Cortex of kidney (tissue), 1 donor: ENCODE results near the gene LRRFIP1.
"Not testable (repeated sequence)": the region's sequence is repeated elsewhere in the genome, so short reads cannot be mapped to it uniquely, and the experiment has no call there.

Experiments used
- DNase-seq: peaks from one replicate; lab custom pipeline; 2025; lab: John Stamatoyannopoulos, UW

The LRRFIP1 gene

DNA sequence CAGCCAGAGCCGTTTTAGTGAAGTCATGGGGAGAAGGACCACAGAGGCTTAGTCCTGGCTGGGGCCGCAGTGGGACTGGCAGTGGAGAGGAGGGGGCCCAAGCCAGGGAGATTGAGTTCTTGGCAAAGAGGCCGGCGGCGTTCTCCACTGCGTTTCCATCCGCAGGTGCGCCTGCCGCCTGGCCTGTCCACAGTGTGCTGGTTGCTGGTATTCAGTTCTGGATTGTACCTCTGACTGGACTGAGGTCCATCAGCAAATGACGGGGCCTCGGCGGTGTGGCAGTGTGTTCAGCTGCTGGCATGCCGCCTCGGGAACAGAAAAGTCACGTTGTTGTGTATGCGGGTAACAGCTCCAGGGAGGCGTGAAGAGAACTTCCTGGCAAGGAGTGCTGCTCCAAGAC, 36.8 kb downstream of the LRRFIP1 start:
- DNase-seq, result no peak

DNA sequence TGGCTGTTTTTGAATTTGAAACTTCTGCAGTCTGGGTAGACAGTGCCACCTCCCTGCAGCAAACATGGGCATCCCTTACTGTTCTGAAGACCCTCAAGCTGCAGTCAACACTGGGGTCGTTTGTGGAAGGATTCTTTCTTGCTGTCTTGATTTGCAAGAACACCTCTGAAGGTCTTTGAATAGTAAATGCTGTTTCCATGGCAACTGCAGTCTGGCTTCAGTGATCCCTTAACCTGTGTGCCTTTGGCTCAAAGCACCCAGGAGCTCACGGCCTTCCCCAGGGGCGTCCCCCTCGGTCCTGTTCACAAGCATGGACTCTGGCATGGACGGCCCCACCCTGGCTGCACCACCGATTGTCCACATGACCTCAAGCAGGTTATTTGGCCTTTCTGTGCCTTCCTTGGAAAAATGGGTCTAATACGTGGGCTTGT, 38.3 kb downstream of the LRRFIP1 start:
- DNase-seq, result no peak

DNA sequence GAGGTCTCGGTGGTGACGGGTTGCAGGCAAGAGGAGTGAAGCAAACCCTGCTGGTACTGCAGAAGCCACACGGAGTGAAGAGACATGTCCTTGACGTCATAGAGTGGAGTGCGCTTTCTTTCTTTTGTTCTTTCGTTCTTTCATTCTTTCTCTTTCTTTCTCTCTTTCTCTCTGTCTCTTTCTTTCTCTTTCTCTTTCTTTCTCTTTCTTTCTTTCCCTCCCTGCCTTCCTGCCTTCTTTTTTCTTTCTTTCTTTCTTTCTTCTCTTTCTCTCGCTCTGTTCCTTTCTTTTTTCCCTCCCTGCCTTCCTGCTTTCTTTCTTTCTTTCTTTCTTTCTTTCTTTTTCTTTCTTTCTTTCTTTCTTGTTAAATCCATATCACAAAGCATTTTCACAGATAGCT, 39.2 kb downstream of the LRRFIP1 start:
- DNase-seq, result no peak

DNA sequence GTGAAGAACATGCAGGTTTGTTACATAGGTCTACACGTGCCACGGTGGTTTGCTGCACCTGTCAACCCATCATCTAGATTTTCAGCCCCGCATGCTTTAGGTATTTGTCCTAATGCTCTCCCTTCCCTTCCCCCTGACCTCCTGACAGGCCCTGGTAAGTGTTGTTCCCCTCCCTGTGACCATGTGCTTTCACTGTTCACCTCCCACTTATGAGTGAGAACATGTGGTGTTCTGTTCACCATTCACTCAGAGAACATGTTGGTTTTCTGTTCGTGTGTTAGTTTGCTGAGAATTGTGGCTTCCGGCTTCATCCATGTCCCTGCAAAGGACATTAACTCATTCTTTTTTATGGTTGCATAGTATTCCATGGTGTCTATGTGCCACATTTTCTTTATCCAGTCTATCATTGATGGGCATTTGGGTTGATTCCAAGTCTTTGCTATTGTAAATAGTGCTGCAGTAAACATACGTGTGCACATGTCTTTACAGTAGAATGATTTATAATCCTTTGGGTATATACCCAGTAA, 39.7 kb downstream of the LRRFIP1 start:
- not testable (repeated sequence) for DNase-seq

DNA sequence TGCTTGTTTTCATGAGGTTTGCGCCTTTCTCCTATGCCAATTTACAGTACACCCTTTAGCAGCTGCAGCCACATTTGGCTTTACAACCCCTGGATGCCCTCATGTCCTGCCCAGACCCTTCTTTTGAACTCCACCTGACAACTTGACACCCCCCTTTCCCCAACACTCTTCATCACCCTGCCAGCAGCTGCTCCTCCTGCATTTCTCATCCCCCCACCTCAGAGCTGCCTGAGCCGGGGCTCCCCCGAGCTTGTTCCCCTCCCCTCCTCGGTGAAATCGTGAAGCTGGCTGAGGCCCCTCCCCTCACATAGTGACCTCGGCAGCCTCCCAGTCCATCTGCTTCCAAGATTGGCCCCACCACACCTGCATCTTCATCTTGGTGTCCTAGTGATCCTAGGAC, 40.5 kb downstream of the LRRFIP1 start:
- no peak for DNase-seq

DNA sequence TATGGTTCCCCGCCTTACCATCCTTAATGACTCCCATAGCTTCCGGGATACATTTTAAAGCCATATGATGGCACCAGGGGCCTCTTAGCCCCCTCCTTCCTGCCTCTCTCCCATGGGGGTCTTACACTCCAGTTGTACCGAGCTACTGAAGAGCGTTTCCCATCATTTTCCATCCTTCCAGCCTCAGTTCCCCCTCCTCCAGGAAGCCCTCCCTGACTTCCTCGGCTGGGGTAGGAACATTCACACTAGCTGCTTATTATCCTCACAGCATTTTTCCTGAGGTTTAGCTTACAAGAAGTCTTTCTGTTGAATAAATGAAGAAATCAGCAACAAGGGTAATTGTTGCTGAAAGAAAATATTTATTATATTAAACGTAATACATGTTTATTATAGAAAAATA, 41.1 kb downstream of the LRRFIP1 start:
- no peak for DNase-seq

DNA sequence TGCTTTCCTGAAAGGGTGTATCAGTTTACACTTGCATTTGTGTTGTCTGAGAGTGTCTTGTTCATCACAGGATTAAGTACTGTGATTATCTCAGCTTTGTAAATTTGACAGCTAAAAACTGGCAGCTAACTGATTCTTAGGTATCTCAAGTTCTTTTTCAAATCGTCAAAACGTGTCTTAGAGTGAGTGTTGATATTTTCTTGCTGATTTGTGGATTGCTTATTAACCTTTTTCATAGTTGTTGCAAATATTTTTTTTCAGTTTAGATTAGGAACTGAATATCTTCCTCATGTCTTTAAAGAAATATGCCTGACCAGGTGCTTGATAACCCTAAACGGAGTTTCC, 41.9 kb downstream of the LRRFIP1 start:
- DNase-seq, result no peak

DNA sequence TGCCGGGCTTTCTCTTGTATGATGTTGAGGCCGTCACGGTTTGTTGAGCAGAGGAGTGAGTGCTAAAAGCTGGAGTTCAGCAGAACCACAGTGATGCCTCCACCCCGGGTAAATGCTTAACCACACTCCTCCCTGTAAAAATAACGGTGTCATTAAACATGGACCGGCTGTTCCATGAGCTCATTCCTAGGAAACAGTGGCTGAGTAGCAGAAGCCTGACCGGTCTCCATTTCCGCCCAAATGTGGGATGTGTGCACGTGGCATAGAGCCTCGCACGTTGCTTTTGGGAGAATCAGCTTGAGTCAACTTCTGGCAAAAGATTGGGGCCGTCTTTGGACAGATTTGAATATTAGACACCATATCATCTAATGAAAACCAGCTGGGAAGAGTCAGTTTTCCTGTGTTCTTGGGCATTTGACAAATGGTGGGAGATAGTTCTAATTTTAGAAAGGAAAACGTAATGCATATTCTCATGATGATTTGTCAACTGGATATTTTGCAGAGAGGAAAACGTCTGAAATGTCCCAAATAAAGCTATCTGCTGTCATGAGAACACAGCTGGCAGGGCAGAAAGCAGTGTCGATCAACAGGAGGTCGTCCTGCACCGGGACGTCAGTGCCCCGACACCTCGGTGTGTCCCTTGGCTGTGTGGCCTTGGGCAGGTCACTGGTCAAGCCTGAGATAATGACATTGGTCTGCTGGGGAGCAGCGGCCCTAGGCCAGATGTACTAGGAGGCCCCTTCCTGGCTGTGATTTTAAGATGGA, 42.4 kb downstream of the LRRFIP1 start:
- DNase-seq, result no peak

DNA sequence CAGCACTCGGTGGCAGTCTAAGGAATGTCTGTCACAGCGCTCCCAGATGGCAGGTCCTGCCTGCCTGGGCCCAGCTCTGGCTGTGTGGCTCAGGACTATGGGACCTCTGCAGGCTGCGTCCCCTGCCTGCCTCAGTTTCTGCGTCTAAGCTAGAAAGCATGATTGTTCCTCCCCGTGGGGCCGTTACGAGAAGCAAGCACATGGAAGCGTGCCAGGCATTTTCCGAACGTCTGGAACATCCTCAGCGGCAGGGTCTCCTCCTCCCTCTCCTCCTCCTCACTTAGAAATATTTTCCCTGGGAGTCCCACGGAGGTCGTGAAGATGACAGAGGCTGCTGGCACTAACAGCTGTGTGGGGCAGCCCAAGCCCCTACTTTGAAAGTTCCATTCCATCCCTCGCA, 43.3 kb downstream of the LRRFIP1 start:
- DNase-seq, result no peak

DNA sequence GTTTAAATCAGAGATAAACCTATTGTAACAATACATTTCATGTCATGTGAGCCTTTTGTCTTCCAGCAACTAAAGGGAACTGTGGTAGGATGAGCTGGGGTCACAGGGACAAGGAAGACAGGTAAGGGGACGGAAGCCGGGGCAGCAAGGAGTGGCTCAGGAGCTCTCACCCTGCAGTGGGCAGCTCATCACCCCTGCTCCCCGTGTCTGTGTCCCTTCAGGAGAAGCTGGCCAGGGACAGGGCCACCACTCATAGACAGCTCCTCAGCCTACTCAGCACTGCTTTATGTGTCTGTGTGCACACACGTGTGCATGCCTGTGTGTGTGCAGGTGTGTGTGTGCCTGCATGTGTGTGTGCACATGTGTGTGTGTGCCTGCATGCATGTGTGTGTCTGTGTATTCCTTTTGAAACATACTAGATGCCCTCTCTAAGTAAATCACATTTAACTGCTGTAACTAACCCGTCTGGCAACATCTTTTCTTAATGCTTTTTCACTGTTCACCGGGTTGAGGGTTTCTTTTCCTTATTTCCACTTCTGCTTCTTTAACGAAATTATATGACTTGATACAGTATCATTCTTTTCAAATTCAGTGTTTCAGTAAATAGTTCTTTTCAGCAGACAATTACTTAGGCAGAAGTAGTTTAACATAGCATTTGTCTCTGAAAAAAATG, 44.2 kb downstream of the LRRFIP1 start:
- DNase-seq, result no peak

DNA sequence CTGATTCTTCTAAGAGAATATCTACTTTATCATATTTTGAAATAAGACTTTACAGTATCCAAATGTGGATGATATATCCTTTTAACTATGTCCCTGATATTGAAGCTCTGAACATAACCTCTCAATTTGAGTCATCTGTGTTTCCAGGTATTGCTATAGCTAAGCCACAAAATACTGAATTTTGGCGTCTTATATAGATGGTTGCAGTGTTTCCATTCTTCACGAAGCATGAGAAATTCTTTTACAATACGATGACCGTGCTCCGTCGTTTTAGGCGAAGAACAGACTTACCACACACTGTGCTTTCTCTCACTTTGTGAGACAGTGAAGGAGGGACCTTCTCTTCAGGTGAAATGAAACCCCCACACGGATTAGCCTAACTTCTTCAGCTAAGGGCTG, 45.3 kb downstream of the LRRFIP1 start:
- DNase-seq, result no peak

DNA sequence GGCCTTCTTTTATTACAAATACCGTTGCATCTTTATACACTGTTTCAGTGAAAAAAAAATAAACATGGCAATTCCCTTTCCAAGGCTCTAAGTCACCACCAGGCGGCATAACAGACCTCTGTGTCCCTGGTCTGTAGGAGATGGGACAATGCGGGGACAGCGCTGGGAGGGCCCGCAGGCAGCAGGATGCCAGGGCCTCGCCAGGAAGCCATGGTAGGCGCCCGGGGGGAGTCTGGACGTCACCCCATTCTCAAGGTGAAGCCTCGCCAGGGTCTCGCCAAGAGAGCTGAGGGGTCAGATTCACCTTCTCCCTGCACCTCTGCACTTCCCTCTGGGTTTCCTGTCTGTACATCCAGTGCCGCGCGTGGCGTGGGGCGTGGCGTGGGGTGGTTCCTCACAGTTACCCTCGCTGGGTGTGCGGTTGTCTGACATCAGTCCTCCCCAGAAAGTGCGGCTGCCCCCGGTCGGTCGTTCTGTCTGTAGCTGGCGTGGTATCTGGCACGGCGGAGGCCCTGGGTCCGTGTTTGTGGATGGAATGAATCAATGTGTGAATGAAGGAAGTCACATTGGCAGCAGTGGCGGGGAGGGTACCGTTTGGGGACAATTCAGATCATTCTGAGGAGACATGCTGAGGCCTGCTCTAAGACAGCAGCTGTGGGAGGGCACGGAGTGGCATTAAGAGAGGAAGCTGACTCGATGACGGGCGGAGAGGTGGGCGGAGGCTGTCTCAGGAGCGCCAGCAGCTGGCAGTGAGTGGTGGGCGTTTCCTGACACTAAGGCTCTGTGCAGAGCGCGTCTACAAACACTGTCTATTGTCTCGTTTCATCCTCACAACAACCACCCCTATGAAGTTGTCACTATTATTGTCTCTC, 46.0 kb downstream of the LRRFIP1 start:
- DNase-seq, result no peak

DNA sequence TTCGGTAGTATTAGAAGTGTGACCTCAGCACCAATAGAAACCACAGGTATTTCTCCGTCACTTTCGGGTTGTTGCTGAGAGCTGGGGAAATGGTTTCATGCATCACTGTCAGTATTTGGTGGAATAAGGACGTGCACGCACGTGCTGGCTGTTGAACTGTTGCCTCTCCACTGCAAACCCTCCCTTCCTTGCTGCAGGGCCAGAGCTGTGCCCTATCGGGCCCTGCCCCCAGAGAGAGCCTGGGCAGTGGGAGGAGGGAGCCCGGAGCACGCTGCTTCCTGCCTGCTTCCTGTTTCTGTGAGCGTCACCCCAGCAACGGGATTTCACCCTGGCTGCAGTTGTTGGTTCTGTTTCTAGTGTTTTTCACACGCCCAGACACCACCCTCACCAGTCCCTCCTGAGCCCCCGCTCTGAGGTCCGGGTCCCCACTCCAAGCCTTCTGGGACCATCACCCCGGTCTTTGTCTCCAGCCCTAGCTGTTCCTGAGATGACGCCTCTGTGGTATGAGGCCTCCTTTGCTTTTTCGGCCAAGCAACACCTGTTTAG, 47.4 kb downstream of the LRRFIP1 start:
- DNase-seq, result no peak

DNA sequence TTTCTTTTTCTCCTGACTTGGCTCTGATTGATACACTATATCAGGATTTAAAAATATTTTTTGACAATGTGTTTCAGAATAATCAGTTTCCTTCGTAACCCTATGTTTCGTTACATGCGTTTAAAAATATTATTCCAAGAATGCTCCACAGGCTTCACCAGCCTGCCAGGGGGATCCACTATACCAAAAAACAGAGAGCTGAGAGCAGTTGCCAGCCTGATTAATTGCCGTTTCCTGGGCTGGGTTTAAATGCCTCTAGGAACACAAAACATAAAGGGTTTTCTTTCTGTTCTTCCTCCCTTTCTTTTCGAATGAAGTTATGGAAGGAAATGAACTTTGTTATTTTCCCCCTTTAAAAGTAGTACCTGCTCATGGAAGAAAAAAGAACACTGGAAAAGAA, 47.9 kb downstream of the LRRFIP1 start:
- no peak for DNase-seq

DNA sequence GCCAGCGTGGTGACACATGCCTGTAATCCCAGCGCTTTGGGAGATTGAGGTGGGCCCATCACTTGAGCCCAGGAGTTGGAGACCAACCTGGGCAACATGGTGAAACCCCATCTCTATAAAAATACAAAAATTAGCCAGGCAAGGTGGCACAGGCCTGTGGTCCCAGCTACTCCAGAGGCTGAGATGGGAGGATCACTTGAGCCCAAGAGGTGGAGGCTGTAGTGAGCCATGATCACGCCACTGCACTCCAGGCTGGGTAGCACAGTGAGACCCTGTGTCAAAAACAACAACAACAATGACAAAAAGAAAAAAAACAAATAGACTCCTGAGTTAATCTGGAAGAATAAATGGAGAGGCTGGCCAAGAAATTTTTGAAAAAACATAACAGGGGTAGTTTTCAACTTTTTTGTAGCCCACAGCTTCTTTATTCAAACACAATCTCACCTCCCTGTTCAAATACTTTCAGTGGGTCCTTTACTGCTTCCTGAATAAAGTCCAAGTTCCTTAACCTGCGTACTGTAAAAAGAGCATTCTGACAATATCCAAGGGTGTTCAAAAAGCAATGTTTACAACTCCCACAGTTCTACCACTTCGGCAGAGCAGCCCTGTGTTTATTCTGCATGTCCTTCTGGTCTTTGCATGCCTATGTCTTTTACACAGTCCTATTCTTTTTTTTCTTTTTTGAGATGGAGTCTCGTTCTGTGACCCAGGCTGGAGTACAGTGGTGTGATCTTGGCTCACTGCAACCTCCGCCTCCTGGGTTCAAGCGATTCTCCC, 53.5 kb downstream of the LRRFIP1 start:
- no peak for DNase-seq

DNA sequence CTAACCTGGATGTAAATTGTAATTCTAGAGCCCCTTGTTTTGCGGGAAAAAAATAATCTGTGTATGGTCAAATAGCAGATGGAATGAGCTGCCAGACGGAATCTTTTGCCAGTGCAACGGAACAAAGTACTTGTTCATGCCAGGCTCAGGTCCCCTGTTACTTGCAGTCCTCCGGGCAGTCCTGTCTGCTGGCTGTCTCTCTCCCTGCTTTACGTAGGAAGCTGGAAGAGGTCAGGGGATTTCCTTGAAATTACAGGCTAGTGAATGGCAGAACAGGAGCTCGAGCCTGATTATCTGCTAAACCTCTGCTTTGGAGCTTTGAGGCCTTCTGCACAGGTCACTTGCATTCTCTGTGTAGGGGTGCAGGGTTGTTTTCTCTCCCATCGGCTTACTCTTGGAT, 54.8 kb downstream of the LRRFIP1 start:
- DNase-seq, result no peak

DNA sequence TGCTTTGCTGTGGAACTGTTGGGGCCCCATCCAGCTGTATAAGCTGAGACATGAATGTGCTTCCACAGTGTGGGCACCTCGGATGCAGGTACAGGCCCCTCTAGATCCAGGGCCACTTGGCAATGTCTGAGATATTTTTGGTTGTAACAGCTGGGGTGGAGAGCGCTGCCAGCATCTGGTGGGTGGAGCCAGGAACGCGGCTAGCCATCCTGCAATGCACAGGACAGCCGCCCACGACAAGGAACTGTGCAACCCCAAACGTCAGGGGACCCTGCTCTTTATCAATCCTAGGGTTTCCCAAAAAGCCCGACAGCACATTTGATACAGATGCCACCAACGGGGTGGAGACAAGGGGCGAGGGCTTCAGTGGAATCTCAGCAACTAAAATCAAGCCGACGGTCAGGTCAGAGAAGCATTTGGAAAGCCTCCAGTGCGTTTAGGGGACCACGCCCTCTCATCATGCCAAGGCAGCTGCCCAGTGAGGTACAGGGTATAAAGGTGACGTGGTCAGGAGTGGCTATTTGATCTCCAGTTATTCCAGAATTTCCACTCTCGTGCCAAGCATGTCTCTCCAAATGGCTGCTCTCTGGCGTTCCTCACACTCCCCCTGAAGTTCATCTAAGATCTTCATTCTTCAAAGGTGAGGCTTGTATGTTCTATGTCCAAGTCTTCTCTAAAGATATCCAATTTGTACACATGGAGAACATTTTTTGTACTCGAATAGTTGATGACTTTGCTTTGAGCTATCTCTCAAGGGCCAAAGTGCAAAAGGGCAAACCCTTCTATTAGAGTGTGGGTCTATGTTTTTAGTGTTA, 55.7 kb downstream of the LRRFIP1 start:
- DNase-seq, result no peak

DNA sequence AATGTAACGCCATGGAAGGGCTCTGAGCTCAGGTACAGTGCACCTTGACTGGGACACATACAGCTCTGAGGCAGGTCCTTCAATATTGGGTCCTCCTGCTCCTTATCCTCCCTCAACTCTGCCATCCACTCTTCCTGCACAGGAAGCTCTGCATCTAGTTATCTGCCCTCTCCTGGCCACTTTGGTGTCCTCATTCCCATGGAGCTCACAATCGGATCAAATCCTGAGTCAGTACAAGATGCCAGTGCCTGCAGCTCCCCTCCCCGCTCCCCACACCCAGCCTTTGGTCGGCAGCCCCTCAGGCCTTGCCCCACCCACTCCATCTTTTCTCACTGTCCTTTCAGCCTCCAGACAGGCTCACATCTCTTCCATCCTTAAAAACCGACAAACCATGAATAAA, 58.0 kb downstream of the LRRFIP1 start:
- no peak for DNase-seq

DNA sequence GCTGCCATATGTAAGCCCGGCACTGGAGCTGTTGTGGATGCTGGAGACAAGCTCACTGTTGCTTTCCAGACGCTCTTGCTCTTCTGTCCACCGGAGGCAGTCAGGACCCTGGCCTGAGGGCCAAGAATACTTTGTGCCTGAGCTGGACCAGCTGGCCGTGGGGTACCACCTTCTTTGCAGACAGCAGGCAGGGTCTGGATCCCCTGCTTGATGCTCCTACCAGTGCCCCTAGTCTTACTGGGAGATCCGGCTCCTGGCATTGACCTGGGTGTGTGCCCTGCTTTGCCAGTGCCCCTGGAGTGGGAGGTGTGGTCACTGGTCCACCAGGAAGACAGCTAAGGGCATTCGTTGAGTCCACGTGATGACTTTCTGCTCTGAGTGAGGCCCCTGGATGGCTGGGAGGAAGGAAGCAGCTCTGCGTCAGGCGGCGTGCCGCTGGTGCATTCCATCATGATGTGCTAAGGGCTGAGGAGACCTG, 59.3 kb downstream of the LRRFIP1 start:
- no peak for DNase-seq

DNA sequence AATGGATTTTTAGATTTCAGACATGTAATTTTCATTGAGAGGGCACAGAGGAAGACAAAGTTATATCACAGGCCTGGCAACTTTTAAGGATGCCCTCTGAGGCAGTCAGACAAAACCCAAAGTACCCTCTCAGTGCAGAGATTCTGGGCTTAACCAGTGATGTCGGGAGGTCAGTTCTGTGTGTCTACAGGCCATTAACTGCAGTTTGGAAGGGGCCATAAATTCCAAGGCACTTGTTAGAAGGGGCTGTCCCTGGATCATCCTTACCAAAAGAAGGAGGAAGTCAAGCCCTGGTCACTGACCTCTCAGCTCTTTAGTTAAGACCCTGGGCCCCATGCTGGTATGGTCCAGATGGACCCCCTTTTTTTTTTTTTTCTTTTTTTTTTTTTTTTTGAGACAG, 60.7 kb downstream of the LRRFIP1 start:
- no peak for DNase-seq

DNA sequence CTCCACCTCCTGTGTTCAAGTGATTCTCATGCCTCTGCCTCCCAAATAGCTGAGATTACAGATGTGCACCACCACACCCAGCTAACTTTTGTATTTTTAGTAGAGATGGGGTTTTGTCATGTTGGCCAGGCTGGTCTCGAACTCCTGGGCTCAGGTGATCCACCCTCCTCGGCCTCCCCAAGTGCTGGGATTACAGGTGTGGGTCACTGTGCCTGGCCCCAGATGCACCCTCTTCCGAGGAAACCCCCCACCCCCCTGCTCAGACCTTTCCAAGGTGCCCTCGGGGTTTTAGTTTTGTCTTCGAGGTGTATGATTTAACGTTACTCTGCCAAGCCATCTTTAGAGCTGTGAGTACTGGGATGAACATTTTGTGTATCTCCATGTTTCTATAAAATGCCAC, 61.2 kb downstream of the LRRFIP1 start:
- not testable (repeated sequence) for DNase-seq
